Measurements from ENCODE around the gene GCGR. TPM values are rescaled to one million over a fixed set of nuclear protein-coding genes. Genes with fewer than 3 reads are reported as not detected.

Gene GCGR
- total and polyA plus RNA-seq, 10 donors = 0.06 to 0.37 (median 0.14) TPM; not detected in 6

GRCh38 chr17:81829858-81830257 is 25.9 kb downstream of the GCGR start:
- TF ChIP-seq POLR2A (IDR thresholded peaks at IDR 0.05) (no peak), POLR2AphosphoS5 (IDR thresholded peaks at IDR 0.05) (no peak), CTCF (IDR thresholded peaks at IDR 0.05 in 8 of 11, conservative IDR thresholded peaks at IDR 0.05 in 3 of 11) (no peak)
- no peak overlapping the region for H3K27ac ChIP-seq
- H3K36me3 ChIP-seq = peaks cover 0 to 12% (median 0%) of the 10 kb centered on the region in 6 donors
- H3K9me3 ChIP-seq = no peaks in the 10 kb centered on the region
- DNase-seq = no peak
- intact Hi-C loops (cut with DNase I; ENCODE audit: low total_unique reads) = no loop called here
- no peaks in the 10 kb centered on the region for H3K27me3 ChIP-seq (replicated peaks in 1 of 7)
- no peak overlapping the region for H3K4me3 ChIP-seq
- WGBS, 5 donors = 84 to 96% (median 90%) methylated on average over 5 to 6 of the region's 6 CpGs
- peaks cover 17 to 75% (median 47%) of the 10 kb centered on the region in 6 donors for H3K4me1 ChIP-seq

GRCh38 chr17:81831563-81831956 is 27.6 kb downstream of the GCGR start:
- Histone ChIP-seq H3K4me1 (peaks cover 17 to 67% (median 44%) of the 10 kb centered on the region in 6 donors), H3K9me3 (no peaks in the 10 kb centered on the region), H3K27ac (peak overlapping the region in 5 of 8 donors; percentile 85 to 95 (median 91)), H3K4me3 (peak overlapping the region in 3 of 8 donors; percentile 74 to 93 (median 92)), H3K36me3 (peaks cover 0 to 8% (median 0%) of the 10 kb centered on the region in 6 donors), H3K27me3 (replicated peaks in 1 of 7) (no peaks in the 10 kb centered on the region)
- TF ChIP-seq POLR2A (IDR thresholded peaks at IDR 0.05) = no peak
- TF ChIP-seq CTCF (IDR thresholded peaks at IDR 0.05 in 8 of 11, conservative IDR thresholded peaks at IDR 0.05 in 3 of 11) = no peak
- no peak for TF ChIP-seq POLR2AphosphoS5 (IDR thresholded peaks at IDR 0.05)
- peak; percentile 61 for DNase-seq
- intact Hi-C loops (cut with DNase I; ENCODE audit: low total_unique reads) = no loop called here
- WGBS, 5 donors = 53 to 80% (median 78%) methylated on average over 4 to 7 of the region's 7 CpGs

GRCh38 chr17:81831957-81832607 is 28.1 kb downstream of the GCGR start:
- Histone ChIP-seq H3K27ac (peak overlapping the region; percentile 70 to 95 (median 88)), H3K36me3 (peaks cover 0 to 8% (median 0%) of the 10 kb centered on the region in 6 donors), H3K27me3 (replicated peaks in 1 of 7) (no peaks in the 10 kb centered on the region), H3K9me3 (no peaks in the 10 kb centered on the region), H3K4me1 (peaks cover 17 to 68% (median 44%) of the 10 kb centered on the region in 6 donors), H3K4me3 (peak overlapping the region; percentile 74 to 93 (median 84))
- peak; percentile 83 for DNase-seq
- 14 to 24% (median 17%) methylated on average over 18 of the region's 18 CpGs for WGBS, 5 donors
- peak in 1 of 3 donors; percentile 15 for TF ChIP-seq POLR2AphosphoS5 (IDR thresholded peaks at IDR 0.05)
- TF ChIP-seq CTCF (IDR thresholded peaks at IDR 0.05 in 8 of 11, conservative IDR thresholded peaks at IDR 0.05 in 3 of 11) = no peak
- intact Hi-C loops (cut with DNase I; ENCODE audit: low total_unique reads) = no loop called here

GRCh38 chr17:81832608-81833159 is 28.7 kb downstream of the GCGR start:
- Histone ChIP-seq H3K36me3 (peaks cover 0 to 8% (median 0%) of the 10 kb centered on the region in 6 donors), H3K4me3 (peak overlapping the region; percentile 74 to 93 (median 84)), H3K9me3 (no peaks in the 10 kb centered on the region), H3K27me3 (replicated peaks in 1 of 7) (no peaks in the 10 kb centered on the region), H3K4me1 (peaks cover 17 to 73% (median 44%) of the 10 kb centered on the region in 6 donors), H3K27ac (peak overlapping the region; percentile 70 to 95 (median 88))
- WGBS, 5 donors = 0 to 1% (median 0%) methylated on average over 25 to 65 of the region's 65 CpGs
- TF ChIP-seq CTCF (IDR thresholded peaks at IDR 0.05 in 8 of 11, conservative IDR thresholded peaks at IDR 0.05 in 3 of 11) = no peak
- TF ChIP-seq POLR2A (IDR thresholded peaks at IDR 0.05) = no peak
- peak in 1 of 3 donors; percentile 52 for TF ChIP-seq POLR2AphosphoS5 (IDR thresholded peaks at IDR 0.05)
- intact Hi-C loops (cut with DNase I; ENCODE audit: low total_unique reads) = no loop called here
- DNase-seq = peak; percentile 91
